Muscle of arm (tissue), 12 donors: ENCODE measurements around the gene TYRO3. TPM values are rescaled to one million over a fixed set of nuclear protein-coding genes. Genes with fewer than 3 reads are reported as not detected.
"Not testable (repeated sequence)": the region's sequence is repeated elsewhere in the genome, so short reads cannot be mapped to it uniquely, and the experiment has no call there.

Experiments used
- DNase-seq: peaks from one replicate; pipeline ENCODE4 v3.0.0-alpha.2; 2013
- polyA plus RNA-seq, 12 donors: library from polyadenylated mRNA; unstranded; fragments of 120-200 nt; gene quantifications; one replicate each; pipeline ENCODE4 v1.2.1, GENCODE V29; 2013; ENCODE audit not compliant: insufficient read length in 12 of 12

TYRO3 gene
- polyA plus RNA-seq, 12 donors, result 12.1 to 31.9 (median 20.8) TPM; not detected in 1

DNA sequence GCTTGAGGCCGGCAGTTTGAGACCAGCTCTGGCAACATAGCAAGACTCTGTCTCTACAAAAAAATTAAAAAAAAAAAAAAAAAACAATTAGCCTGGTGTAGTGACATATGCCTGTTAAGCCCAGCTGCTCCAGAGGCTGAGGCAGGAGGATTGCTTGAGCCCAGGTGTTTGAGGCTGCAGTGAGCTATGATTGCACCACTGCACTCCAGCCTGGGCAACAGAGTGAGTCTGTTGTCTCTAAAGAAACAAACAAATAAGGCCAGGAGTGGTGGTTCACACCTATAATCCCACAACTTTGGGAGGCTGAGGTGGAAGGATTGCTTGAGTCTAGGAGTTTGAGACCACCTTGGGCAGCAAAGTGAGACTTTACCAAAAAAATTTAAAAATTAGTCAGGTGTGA, 10.2 kb downstream of the TYRO3 start:
- DNase-seq, result not testable (repeated sequence)

DNA sequence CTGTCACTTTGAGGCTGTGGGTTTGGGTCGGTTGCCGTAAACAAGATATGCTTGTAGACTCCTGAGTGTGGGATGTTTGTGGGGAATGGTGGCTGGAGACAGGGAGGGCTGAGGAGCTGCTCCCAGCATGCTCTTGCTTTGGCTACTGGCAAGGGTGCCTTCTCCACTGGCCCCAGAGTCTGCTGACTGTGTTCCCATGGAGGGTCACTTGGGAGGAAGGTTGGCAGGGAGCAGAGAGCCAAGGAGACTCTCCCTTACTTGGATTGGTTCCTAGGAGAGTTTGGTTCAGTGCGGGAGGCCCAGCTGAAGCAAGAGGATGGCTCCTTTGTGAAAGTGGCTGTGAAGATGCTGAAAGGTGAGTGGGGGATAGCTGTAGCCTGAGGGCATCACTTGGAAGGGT, 11.8 kb downstream of the TYRO3 start:
- no peak for DNase-seq

DNA sequence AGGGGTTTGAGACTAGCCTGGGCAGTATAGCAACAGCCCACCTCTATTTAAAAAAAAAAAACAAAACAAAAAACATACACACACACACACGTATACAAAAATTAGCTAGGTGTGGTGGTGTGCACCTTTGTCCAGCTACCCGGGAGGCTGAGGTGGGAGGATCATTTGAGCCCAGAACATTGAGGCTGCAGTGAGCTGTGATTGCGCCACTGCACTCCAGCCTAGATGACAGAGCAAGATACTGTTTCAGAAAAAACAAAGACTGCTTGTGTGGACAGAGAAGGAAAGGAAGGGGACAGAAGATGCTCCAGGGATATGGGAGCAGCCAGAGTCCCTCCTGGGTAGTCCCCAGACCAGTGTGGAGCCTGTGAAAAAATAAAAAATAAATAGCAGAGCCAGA, 12.9 kb downstream of the TYRO3 start:
- no peak for DNase-seq

DNA sequence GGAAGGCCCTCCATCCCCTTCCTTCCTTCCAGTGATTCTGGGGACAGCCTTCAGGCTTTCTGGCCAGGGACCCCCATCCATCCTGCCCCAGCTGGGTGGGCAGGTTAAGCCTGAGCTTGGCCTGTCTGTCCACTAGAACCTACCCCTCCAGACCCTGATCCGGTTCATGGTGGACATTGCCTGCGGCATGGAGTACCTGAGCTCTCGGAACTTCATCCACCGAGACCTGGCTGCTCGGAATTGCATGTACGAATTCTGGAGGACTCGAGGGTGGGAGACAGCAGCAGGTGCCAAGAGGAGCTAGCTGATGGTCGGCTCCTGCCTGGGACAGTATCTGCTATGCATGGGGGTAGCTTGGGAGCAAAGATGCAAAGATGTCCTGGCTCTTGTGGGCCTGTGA, 13.9 kb downstream of the TYRO3 start:
- no peak for DNase-seq

DNA sequence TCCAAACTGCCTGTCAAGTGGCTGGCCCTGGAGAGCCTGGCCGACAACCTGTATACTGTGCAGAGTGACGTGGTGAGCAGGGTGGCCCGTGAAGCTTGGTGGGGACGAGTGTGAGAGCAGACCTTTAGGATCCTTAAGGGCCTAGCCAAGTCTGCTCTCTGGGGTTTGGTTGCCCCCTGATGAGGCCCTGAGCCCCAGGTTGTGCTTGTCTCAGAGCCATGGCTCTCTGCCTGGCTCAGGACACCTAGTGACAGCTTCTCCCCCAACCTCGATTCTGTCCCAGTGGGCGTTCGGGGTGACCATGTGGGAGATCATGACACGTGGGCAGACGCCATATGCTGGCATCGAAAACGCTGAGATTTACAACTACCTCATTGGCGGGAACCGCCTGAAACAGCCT, 14.4 kb downstream of the TYRO3 start:
- no peak for DNase-seq

DNA sequence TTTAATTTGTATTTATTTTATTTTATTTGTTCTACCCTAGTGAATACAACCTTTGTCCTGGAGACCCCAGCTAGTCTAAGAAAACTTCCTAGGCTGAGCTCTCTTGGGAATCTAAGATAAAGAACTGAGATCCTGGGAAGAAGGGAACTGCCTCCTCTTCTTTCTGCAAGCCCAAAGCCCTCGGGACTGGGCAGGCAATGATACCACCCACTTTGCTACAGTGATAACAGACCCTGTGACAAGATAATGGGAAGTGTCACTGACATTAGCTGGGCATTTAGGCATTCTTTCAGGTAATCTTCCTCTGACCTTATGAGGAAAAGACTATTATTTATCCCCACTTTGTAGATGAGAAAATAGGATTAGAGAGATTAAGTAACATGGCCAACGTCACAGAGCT, 15.1 kb downstream of the TYRO3 start:
- no peak for DNase-seq

DNA sequence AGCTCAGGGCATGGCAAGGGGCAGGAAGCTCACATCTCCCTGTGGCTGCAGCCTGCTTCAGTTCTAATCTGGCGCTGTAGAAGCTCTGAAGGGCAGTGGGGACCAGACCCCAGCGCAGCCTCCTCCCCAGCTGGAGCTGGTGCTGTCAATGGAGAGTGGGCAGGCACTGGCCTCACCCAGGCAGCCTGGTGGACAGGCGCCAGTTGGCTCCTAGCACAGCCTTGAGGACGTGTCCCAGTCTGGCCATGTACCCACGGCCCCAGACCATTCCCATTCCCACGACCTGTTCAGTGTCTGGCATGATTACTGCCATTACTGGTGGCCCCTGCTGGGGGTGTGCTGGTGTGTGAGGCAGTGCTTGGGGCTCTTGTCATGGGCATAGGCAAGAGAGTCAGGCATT, 16.3 kb downstream of the TYRO3 start:
- no peak for DNase-seq

DNA sequence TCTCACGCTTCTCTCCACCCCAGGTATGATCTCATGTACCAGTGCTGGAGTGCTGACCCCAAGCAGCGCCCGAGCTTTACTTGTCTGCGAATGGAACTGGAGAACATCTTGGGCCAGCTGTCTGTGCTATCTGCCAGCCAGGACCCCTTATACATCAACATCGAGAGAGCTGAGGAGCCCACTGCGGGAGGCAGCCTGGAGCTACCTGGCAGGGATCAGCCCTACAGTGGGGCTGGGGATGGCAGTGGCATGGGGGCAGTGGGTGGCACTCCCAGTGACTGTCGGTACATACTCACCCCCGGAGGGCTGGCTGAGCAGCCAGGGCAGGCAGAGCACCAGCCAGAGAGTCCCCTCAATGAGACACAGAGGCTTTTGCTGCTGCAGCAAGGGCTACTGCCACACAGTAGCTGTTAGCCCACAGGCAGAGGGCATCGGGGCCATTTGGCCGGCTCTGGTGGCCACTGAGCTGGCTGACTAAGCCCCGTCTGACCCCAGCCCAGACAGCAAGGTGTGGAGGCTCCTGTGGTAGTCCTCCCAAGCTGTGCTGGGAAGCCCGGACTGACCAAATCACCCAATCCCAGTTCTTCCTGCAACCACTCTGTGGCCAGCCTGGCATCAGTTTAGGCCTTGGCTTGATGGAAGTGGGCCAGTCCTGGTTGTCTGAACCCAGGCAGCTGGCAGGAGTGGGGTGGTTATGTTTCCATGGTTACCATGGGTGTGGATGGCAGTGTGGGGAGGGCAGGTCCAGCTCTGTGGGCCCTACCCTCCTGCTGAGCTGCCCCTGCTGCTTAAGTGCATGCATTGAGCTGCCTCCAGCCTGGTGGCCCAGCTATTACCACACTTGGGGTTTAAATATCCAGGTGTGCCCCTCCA, 19.1 kb downstream of the TYRO3 start:
- DNase-seq, result no peak

DNA sequence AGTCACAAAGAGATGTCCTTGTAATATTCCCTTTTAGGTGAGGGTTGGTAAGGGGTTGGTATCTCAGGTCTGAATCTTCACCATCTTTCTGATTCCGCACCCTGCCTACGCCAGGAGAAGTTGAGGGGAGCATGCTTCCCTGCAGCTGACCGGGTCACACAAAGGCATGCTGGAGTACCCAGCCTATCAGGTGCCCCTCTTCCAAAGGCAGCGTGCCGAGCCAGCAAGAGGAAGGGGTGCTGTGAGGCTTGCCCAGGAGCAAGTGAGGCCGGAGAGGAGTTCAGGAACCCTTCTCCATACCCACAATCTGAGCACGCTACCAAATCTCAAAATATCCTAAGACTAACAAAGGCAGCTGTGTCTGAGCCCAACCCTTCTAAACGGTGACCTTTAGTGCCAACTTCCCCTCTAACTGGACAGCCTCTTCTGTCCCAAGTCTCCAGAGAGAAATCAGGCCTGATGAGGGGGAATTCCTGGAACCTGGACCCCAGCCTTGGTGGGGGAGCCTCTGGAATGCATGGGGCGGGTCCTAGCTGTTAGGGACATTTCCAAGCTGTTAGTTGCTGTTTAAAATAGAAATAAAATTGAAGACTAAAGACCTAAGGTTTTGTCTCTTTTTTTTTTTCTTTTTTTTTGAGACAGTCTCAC, 19.8 kb downstream of the TYRO3 start:
- DNase-seq, result no peak

DNA sequence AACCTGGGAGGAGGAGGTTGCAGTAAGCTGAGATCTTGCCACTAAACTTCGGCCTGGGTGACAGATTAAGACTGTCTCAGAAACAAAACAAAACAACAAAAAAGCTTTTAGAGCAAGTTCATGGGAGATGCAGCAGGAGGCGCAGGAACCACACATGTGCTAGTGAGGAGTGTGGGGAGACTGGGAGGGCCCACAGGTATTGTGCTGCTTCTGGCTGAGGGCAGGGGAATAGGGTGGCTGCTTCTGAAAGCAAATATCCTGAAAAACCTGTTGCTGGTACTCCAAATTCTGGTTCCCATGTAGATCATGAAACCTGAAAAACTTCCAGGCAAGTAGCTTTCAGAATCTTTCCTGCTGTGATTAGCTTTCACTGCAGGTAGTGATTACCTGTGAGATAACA, 22.1 kb downstream of the TYRO3 start:
- no peak for DNase-seq

DNA sequence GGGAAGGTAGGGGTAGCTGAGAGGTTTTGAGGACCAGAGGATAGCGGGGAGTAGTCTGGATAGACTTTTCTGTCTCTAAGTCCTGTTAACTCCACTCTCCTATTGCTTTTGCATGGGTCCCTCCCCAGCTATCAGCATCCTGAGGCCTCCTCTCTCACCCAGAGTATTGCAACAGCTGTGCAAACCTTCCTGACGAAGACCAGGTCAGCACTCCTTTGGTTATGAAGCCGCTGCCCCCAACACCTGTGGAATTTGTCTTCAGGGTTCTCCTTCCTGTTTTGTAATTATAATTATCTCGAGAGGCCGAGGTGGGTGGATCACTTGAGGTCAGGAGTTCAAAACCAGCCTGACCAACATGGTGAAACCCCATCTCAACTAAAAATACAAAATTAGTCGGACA, 24.8 kb downstream of the TYRO3 start:
- no peak for DNase-seq

DNA sequence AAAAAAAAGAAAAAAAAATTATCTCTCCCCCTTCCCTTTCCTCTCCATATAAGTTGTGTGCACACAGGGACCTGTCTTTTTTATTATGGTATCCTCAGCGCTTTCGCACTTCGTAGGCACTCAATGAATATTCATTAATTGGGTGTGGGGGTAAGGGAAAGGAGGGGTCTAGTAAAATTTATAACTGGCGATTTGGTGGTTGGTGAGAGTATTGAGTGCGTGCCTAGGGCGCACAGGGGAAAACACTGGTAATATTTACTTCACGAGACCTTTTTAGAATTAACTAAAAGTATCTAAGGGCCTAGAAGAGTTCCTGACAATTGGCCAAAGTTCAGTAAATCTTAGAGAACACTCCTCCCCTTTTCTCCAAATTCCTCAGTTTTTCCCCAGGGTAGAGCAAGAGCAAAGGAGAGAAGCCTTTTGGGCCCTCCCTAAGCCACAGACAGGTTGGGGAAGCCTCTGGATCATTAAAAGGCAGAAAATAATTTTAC, 25.7 kb downstream of the TYRO3 start:
- no peak for DNase-seq

DNA sequence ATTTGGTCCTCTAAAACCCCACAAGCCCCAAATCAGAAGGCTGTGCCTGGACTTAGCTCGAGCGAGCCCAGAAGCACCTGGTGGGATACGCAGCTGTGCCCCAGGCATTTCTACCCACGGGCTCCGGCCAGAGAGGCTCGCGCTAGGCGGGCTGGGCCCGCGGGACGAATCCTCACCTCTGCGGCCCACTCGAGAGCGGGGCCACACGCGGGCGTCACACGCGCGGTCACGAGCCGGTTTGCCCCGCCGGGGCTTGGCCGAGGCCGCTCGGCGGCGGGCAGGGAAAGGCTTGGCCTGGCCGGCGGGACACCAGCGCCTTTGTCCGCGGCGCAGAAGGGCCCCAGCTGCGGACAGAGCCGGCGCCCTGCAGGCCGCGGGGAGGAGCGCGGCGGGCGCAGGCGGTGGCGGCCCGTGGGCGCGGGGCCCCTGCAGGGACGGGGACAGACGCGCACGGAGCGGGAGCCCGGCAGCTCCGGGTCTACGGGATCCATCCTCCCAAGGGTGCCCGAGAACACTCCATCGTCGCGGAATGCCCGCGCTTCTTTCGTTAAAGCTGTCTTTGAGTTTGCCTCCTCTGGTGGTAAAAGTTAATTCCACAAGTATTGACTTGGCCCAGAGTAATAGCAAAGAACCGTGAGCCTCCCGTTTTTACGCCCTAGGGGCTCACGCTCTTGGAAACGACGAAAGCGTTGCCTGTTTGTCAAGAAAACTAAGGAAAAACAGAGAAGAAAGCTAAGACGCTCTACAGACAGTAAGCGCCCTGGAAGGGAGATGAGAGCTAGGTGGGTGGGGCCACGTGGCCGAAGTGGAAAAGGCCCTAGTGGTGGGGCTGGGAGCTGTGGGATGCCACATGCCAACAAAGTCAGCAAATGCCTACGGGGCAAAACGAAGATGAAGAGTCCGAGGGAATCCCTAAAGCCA, 26.4 kb downstream of the TYRO3 start:
- DNase-seq, result peak; percentile 71

DNA sequence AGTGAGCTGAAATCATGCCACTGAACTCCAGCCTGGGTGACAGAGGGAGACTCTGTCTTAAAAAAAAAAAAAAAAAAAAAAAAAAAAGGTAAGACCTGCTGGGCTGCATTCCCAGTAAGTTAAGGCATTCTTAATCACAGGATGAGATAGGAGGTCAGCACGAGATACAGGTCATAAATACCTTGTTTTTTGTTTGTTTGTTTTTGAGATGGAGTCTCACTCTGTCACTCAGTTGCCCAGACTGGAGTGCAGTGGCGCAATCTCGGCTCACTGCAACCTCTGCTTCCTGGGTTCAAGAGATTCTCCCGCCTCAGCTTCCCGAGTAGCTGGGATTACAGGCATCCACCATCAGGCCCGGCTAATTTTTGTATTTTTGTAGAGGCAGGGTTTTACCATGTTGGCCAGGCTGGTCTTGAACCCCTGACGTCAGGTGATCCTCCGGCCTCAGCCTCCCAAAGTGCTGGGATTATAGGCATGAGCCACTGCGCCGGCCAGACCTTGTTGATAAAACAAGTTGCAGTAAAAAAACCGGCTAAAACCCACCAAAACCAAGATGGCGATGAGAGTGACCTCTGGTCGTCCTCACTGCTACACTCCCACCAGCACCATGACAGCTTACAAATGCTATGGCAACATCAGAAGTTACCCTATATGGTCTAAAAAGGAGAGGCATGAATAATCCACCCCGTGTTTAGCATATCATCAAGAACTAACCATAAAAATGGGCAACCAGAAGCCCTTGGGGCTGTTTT, 27.7 kb downstream of the TYRO3 start:
- DNase-seq, result not testable (repeated sequence)

DNA sequence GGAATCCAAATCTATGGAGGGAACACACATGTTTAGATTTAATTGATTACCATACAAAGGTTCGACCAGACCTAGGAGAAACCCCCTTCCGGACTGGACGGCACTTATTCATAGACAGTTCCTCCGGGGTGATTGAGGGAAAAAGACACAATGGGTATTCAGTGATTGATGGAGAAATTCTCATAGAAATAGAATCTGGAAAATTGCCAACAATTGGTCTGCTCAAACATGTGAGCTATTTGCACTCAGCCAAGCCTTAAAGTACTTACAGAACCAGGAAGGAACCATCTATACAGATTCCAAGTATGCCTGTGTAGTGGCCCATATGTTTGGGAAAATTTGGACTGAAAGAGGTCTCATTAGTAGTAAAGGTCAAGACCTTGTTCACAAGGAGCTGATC, 30.0 kb downstream of the TYRO3 start:
- not testable (repeated sequence) for DNase-seq

DNA sequence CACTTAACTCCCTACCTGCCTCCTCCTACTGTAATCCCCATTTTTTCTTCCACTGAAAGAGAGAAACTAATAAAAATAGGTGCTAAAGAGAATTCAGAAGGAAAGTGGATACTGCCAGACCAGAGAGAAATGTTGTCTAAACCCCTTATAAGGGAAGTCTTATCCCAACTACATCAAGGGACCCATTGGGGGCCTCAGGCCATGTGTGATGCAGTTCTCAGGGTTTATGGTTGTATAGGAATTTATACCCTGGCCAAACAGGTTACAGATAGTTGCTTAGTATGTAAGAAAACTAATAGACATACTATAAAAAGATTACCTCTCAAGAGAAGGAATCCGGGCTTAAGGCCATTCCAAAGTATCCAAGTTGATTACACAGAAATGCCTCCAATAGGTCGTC, 30.6 kb downstream of the TYRO3 start:
- DNase-seq, result not testable (repeated sequence)

DNA sequence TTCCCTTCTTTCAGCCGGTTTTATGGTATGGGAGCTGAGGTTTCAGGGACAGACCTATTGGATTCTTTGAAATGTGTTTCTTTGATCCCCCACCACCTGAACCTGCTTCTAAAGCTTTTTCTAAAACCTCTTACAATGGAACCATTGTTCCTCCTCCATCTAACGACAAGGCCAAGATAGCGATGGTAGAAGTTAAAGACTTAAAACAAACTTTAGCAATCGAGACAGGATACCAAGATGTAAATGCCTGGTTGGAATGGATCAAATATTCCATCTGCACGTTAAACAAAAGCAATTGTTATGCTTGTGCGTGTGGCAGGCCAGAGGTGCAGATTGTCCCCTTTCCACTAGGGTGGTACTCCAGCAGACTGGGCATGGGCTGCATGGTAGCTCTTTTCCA, 32.2 kb downstream of the TYRO3 start:
- not testable (repeated sequence) for DNase-seq

DNA sequence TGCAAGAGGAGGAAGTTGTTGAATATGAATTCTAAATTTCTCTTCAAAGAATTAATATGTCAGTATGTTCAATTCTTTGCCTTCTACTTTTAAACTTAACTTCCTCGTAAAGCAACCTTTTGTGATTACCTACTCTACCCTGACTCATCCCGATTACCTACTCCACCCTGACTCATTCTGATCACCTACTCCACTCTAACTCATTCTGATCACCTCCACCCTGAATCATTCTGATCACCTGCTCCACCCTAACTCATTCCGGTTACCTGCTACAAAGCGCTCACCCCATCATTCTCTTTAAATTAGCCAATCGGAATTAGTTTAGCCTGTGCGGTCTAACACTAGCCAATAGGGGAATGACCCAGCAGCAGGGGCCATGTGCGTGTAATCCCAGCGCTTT, 33.7 kb downstream of the TYRO3 start:
- DNase-seq, result not testable (repeated sequence)

DNA sequence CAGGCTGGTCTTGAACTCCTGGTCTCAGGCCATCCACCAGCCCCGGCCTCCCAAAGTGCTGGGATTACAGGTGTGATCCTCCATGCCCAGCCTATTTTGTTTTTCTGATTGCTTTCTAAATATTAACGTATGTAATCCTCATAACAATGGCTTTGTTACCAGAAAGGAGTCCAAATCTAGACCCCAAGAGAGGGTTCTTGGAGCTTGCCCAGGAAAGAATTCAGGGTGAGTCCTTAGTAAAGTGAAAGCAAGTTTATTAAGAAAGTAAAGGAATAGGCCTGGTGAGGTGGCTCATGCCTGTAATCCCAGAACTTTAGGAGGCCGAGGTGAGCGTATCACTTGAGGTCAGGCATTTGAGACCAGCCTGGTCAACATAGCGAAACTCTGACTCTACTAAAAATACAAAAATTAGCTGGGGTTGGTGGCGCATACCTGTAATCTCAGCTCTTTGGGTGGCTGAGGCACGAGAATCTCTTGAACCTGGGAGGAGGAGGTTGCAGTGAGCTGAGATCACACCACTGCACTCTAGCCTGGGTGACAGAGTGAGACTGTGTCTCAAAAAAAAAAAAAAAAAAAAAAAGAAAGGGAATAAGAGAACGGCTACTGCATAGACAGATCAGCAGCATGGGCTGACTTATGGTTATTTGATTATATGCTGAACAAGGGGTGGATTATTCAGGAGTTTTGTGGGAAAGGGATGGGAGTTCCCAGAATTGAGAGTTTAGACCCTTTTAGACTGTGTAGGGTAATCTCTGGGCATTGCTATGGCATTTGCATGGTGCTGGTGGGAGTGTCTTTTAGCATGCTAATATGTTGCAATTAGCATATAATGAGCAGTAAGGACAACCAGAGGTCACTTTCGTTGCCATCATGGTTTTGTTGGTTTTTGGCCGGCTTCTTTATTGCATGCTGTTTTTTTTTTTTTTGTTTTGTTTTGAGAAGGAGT, 36.1 kb downstream of the TYRO3 start:
- DNase-seq, result peak; percentile 58

DNA sequence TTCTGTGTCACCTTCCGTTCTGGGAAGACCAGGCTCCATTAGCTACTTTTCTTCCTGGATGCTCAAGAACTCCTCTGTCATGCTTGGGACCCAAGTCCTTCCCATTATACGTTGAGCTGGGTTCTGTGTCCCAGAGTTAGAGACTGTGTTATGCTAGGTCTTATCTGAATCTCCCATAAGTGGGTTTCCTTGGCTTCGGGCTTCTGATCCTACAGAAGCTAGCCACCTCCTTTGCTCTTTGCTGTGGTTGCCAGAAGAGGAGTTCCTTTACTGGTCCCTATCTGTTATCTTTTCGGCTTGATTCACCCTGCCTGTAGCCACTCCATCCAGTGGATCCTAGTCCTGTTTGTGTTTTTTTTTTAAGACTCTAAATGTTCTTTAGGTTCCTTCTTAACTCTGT, 38.0 kb downstream of the TYRO3 start:
- DNase-seq, result no peak
